Neural cell (in vitro differentiated cells): Measurements from ENCODE around the gene ORM1. TPM values are rescaled to one million over a fixed set of nuclear protein-coding genes. Genes with fewer than 3 reads are reported as not detected.

Experiments used
- H2AFZ ChIP-seq: fragments of 200-600, 300-800 bp; sonication (generic), shearing (Covaris generic); 2 replicates; pipeline ENCODE4 v1.6.0; 2014; ENCODE audit warnings: low read depth, mild to moderate bottlenecking, antibody characterized with exemption, low read length, moderate library complexity
- H3F3A ChIP-seq: fragments of 200-600 bp; shearing (Covaris generic); 2 replicates; pipeline ENCODE4 v1.6.1; 2016; ENCODE audit warnings: mild to moderate bottlenecking, moderate library complexity, mixed read lengths, antibody characterized with exemption, low read length; ENCODE audit not compliant: insufficient read depth, poor library complexity, severe bottlenecking
- H3K27ac ChIP-seq: fragments of 200-600, 300-800 bp; sonication (generic), shearing (Covaris generic); 2 replicates; pipeline ENCODE4 v1.5.1; 2014; ENCODE audit warnings: mild to moderate bottlenecking, low read length, moderate library complexity
- H3K27me3 ChIP-seq: fragments of 300-800, 200-600 bp; sonication (generic), shearing (Covaris generic); 2 replicates; pipeline ENCODE4 v1.6.0; 2014; ENCODE audit warnings: mild to moderate bottlenecking, low read depth, low read length, moderate library complexity; ENCODE audit not compliant: insufficient read depth
- H3K36me3 ChIP-seq: fragments of 300-800, 200-600 bp; sonication (generic), shearing (Covaris generic); 2 replicates; pipeline ENCODE4 v1.5.1; 2014; ENCODE audit warnings: mild to moderate bottlenecking, antibody characterized with exemption, low read length, moderate library complexity; ENCODE audit not compliant: insufficient read depth
- H3K4me2 ChIP-seq: fragments of 300-800, 200-600 bp; sonication (generic), shearing (Covaris generic); 2 replicates; pipeline ENCODE4 v1.6.0; 2014; ENCODE audit warnings: mild to moderate bottlenecking, low read length
- H3K4me3 ChIP-seq: fragments of 300-800, 200-600 bp; sonication (generic), shearing (Covaris generic); 2 replicates; pipeline ENCODE4 v1.5.1; 2014; ENCODE audit warnings: mild to moderate bottlenecking, low read length, moderate library complexity
- H3K79me2 ChIP-seq: fragments of 200-600 bp; shearing (Covaris generic); replicated peaks from 2 replicates; pipeline ENCODE4 v1.6.0; 2014; ENCODE audit warnings: mild to moderate bottlenecking, low read length, moderate library complexity; ENCODE audit not compliant: insufficient read depth
- H3K9ac ChIP-seq: fragments of 300-800, 200-600 bp; sonication (generic), shearing (Covaris generic); 2 replicates; pipeline ENCODE4 v1.6.1; 2016; ENCODE audit warnings: mild to moderate bottlenecking, low read length, mixed read lengths
- H3K9me2 ChIP-seq: fragments of 200-600 bp; shearing (Covaris generic); 2 replicates; pipeline ENCODE4 v1.6.1; 2016; ENCODE audit warnings: mild to moderate bottlenecking, low read length, mixed read lengths; ENCODE audit not compliant: insufficient read depth
- H3K9me3 ChIP-seq: fragments of 200-600, 300-800 bp; sonication (generic), shearing (Covaris generic); 2 replicates; pipeline ENCODE4 v1.6.1; 2016; ENCODE audit warnings: mild to moderate bottlenecking, mixed run types, low read length, moderate library complexity, mixed read lengths
- H4K20me1 ChIP-seq: fragments of 200-600 bp; shearing (Covaris generic); 2 replicates; pipeline ENCODE4 v1.6.1; 2016; ENCODE audit warnings: mild to moderate bottlenecking, mixed run types; ENCODE audit not compliant: insufficient read depth
- CTCF ChIP-seq: fragments of 450-650 bp; IDR thresholded peaks from 2 replicates; pipeline ENCODE4 v1.5.1; 2014; ENCODE audit warnings: antibody characterized with exemption, mild to moderate bottlenecking, moderate library complexity; ENCODE audit not compliant: poor library complexity, severe bottlenecking
- EP300 ChIP-seq: fragments of 450-650 bp; conservative IDR thresholded peaks from 2 replicates; pipeline ENCODE4 v1.6.1; 2014; ENCODE audit warnings: antibody characterized with exemption, mild to moderate bottlenecking, moderate library complexity; ENCODE audit not compliant: poor library complexity, severe bottlenecking
- EZH2 ChIP-seq: fragments of 200-600, 300-800 bp; shearing (Covaris generic), sonication (generic); IDR thresholded peaks from 2 replicates; pipeline ENCODE4 v1.6.1; 2014; ENCODE audit warnings: antibody characterized with exemption, low read length, borderline replicate concordance, mild to moderate bottlenecking; ENCODE audit not compliant: insufficient read depth, poor library complexity, severe bottlenecking
- MXI1 ChIP-seq: fragments of 450-650 bp; conservative IDR thresholded peaks from 2 replicates; pipeline ENCODE4 v1.6.1; 2014; ENCODE audit warnings: antibody characterized with exemption, mild to moderate bottlenecking; ENCODE audit not compliant: poor library complexity, severe bottlenecking
- POLR2AphosphoS5 ChIP-seq: IDR thresholded peaks from 2 replicates; pipeline ENCODE4 v1.6.1; 2012
- RAD21 ChIP-seq: fragments of 450-650 bp; conservative IDR thresholded peaks from 2 replicates; pipeline ENCODE4 v1.6.1; 2014; ENCODE audit warnings: antibody characterized with exemption, mild to moderate bottlenecking, moderate library complexity
- SMC3 ChIP-seq: fragments of 450-650 bp; conservative IDR thresholded peaks from 2 replicates; pipeline ENCODE4 v1.6.1; 2014; ENCODE audit warnings: antibody characterized with exemption, mild to moderate bottlenecking, moderate library complexity; ENCODE audit not compliant: poor library complexity
- TAF1 ChIP-seq: IDR thresholded peaks from 2 replicates; pipeline ENCODE4 v1.6.1; 2012; ENCODE audit warnings: low read depth
- polyA plus RNA-seq: library from polyadenylated mRNA; depleted of rRNA; stranded (reverse); fragments of >200 nt; gene quantifications from 2 replicates; pipeline ENCODE4 v1.2.3, GENCODE V29; 2014
- TF ChIP-seq, protein P1 (sequence below): IDR thresholded peaks from 2 replicates; pipeline ENCODE4 v1.6.1; 2012; ENCODE audit warnings: borderline replicate concordance

ORM1 gene
- polyA plus RNA-seq, 1 donor from 2014 or later, result not detected

GRCh38 chr9:114314256-114314867, 8.5 kb upstream of the ORM1 start:
- H3K27me3 ChIP-seq, result no peaks in the 10 kb centered on the region
- H3K36me3 ChIP-seq, result no peaks in the 10 kb centered on the region
- no peak overlapping the region for H3K27ac ChIP-seq
- H3K4me3 ChIP-seq, result no peak overlapping the region
- no peaks in the 10 kb centered on the region for H3K79me2 ChIP-seq
- no peak overlapping the region for H2AFZ ChIP-seq
- H3K4me2 ChIP-seq, result no peak overlapping the region
- no peak overlapping the region for H3K9ac ChIP-seq
- H3K9me2 ChIP-seq, result no peaks in the 10 kb centered on the region
- H3K9me3 ChIP-seq, result no peaks in the 10 kb centered on the region
- no peaks in the 10 kb centered on the region for H4K20me1 ChIP-seq
- TF ChIP-seq SMC3 (no peak), CTCF (no peak), EP300 (no peak), EZH2 (no peak), POLR2AphosphoS5 (no peak), RAD21 (no peak), MXI1 (no peak), TAF1 (no peak)
- TF ChIP-seq, protein P1, sequence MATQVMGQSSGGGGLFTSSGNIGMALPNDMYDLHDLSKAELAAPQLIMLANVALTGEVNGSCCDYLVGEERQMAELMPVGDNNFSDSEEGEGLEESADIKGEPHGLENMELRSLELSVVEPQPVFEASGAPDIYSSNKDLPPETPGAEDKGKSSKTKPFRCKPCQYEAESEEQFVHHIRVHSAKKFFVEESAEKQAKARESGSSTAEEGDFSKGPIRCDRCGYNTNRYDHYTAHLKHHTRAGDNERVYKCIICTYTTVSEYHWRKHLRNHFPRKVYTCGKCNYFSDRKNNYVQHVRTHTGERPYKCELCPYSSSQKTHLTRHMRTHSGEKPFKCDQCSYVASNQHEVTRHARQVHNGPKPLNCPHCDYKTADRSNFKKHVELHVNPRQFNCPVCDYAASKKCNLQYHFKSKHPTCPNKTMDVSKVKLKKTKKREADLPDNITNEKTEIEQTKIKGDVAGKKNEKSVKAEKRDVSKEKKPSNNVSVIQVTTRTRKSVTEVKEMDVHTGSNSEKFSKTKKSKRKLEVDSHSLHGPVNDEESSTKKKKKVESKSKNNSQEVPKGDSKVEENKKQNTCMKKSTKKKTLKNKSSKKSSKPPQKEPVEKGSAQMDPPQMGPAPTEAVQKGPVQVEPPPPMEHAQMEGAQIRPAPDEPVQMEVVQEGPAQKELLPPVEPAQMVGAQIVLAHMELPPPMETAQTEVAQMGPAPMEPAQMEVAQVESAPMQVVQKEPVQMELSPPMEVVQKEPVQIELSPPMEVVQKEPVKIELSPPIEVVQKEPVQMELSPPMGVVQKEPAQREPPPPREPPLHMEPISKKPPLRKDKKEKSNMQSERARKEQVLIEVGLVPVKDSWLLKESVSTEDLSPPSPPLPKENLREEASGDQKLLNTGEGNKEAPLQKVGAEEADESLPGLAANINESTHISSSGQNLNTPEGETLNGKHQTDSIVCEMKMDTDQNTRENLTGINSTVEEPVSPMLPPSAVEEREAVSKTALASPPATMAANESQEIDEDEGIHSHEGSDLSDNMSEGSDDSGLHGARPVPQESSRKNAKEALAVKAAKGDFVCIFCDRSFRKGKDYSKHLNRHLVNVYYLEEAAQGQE, result no peak
- H3F3A ChIP-seq, result no peaks in the 10 kb centered on the region

DNA sequence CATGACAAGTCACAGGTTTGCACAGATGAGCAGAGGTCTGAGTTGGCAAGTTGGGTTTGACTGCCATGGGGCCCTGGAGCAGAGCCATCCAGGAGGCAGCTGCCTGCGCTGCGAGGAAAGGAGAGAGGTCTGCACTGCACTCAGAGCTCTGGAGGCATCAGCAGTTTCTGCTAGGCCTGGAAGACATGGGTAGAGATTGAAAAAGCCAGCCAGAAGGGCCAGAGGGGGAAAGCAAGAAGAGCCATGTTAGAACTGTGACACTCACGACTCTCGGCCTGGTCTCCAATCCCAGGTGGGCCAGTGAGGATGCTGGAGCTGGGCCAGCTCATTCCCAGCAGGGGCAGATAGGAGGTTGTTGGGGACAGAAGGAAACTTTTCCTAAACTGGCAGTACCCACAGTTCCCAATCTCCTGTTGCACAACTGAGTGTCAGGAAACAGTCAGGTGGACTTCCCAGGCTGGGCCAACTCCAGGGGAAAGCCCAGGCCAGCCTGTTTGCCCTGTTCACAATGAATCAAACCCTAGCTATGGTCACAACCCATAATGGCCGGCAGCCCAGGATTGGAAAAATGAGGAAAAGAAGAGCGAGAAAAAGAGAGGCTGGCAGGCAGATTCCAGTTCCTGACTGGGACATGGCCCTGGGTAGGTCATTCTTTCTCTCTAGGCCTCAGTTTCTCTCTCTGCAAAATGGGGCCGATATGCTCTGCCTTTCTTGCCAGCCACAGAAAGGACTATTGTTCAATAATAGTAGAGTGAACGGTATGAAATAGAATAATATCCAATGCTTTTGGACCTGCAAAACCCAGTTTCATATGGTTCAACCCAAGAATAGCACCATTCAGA, 7.8 kb upstream of the ORM1 start:
- no peaks in the 10 kb centered on the region for H3F3A ChIP-seq
- H2AFZ ChIP-seq, result no peak overlapping the region
- H3K79me2 ChIP-seq, result no peaks in the 10 kb centered on the region
- no peaks in the 10 kb centered on the region for H3K36me3 ChIP-seq
- H3K9me3 ChIP-seq, result no peaks in the 10 kb centered on the region
- no peaks in the 10 kb centered on the region for H3K9me2 ChIP-seq
- no peak overlapping the region for H3K4me2 ChIP-seq
- H3K27me3 ChIP-seq, result no peaks in the 10 kb centered on the region
- H3K27ac ChIP-seq, result no peak overlapping the region
- H3K4me3 ChIP-seq, result no peak overlapping the region
- H4K20me1 ChIP-seq, result no peaks in the 10 kb centered on the region
- H3K9ac ChIP-seq, result no peak overlapping the region
- TF ChIP-seq MXI1 (no peak), EZH2 (no peak), TAF1 (no peak), RAD21 (no peak), SMC3 (no peak), POLR2AphosphoS5 (no peak), CTCF (no peak), EP300 (no peak)
- TF ChIP-seq, protein P1, result no peak
